ENCODE data around the gene RSPO4.

DNA sequence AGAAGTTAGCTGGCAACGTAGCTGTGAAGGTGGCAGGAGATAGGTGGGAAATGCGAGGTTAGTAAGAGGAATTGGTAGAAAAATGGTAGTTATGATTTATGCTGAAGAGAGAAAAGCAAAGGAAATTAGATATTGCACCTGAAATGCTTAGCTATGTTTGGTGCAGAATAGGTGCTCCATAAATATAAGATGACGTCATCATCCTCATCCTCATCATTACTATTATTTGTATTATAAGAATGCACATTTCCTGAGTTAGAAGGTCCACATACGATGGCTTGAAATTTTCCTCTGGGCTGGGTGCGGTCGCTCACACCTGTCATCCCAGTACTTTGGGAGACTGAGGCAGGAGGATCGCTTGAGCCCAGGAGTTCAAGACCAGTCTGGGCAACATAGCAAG is 46.5 kb downstream of the RSPO4 start:
- TF ChIP-seq, protein P1, sequence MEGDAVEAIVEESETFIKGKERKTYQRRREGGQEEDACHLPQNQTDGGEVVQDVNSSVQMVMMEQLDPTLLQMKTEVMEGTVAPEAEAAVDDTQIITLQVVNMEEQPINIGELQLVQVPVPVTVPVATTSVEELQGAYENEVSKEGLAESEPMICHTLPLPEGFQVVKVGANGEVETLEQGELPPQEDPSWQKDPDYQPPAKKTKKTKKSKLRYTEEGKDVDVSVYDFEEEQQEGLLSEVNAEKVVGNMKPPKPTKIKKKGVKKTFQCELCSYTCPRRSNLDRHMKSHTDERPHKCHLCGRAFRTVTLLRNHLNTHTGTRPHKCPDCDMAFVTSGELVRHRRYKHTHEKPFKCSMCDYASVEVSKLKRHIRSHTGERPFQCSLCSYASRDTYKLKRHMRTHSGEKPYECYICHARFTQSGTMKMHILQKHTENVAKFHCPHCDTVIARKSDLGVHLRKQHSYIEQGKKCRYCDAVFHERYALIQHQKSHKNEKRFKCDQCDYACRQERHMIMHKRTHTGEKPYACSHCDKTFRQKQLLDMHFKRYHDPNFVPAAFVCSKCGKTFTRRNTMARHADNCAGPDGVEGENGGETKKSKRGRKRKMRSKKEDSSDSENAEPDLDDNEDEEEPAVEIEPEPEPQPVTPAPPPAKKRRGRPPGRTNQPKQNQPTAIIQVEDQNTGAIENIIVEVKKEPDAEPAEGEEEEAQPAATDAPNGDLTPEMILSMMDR (conservative IDR thresholded peaks at IDR 0.05 in 1 of 2, IDR thresholded peaks at IDR 0.05 in 1 of 2; ENCODE audit: low read depth in 1 of 2, low read length in 2 of 2), result no peak
- no peak for TF ChIP-seq EZH2 (IDR thresholded peaks at IDR 0.05; ENCODE audit: low read length, missing control alignments)

Data from fibroblast of lung (primary cell).